DMS53 treated with DMSO at 0.1 percent for 48 hours (cell line): ENCODE data around the gene OBSCN.

ENCODE experiments used
- DNase-seq: peaks from one replicate; lab custom pipeline; 2025; ENCODE audit not compliant: unreplicated experiment; lab: John Stamatoyannopoulos, UW

OBSCN gene

DNA sequence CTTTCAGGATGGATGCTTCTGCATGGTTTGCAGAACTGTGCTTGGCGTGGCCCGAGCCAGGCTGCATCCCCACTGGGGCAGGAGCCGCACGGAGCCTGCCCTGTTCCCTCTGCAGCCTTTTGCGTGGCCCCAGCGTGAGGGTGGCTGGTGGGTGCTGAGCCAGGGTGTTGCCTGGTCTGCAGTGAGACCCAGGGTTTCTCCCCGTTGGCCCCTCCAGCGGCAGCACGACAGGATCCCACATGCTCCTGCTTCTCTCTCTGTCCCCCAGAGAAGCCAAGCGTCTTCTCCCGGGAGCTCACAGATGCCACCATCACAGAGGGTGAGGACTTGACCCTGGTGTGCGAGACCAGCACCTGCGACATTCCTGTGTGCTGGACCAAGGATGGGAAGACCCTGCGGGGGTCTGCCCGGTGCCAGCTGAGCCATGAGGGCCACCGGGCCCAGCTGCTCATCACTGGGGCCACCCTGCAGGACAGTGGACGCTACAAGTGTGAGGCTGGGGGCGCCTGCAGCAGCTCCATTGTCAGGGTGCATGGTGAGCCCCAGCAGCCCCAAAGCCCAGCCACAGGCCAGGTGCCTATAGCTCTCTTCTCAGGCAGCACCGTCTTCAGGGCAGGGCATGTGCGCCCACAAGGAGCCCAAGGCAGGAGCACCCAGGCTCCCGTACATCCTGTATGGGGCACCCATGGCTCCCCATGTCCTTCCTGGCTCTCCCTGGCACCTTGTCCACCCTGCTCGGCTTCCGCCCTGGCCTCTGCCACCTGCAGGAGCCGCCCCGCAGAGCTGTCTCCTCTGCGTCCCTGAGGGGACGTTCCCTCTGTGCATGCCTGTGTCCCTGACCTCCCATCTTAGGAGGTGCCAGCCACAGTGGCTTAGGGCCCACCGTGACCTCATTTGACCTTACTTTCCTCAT lies 78.9 kb downstream of the OBSCN start:
- no peak for DNase-seq

GRCh38 chr1:228287541-228288425 lies 79.9 kb downstream of the OBSCN start:
- no peak for DNase-seq

DNA sequence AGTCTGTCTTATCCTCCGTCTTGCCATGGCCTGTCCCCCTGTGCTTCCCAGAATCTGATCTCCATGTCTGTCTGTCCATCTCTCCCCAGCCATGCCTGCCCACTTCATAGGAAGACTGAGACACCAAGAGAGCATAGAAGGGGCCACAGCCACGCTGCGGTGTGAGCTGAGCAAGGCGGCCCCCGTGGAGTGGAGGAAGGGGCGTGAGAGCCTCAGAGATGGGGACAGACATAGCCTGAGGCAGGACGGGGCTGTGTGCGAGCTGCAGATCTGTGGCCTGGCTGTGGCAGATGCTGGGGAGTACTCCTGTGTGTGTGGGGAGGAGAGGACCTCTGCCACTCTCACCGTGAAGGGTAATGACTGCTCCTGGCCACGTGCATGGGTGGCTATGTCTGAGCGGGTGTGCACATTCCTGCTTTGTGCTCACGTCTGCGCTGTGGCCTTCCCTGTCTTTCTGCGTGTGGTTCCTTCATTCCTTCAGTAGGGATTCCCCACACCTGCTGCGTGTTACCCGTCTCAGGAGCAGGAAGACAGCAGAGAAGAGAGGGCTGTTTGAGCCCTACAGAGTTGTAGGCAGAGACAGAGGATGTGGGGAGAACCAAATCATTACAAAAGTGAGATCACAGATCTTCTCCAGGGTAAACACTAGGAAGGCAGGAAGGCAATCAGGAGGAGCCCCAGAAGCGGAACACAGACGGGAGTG lies 80.8 kb downstream of the OBSCN start:
- no peak for DNase-seq

DNA sequence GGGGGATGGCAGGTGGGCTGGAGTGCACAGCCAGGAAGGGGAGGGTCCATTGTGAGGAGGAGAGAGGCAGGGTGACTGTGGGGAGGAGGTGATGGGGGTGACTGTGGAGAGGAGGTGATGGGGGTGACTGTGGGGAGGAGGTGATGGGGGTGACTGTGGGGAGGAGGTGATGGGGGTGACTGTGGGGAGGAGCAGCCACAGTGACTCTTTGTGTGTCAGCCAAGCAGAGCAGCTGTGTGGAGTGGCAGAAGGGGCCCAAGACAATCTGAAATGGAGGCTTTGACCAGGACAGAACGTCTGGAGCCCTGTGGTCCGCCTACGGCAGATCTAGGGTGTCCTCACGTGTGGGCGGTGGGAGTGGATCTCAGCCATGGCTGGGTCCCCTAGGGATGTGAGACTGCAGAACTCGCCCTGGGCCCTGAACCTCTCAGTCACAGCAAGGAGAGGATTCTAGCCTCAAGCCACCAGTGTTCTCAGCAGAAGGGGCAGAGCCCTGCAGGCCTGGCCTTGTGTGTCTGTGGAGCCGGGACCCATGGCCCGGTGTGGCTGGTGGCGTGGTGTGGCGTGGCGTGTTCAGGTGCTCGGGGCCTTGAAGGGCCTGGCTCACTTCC lies 81.5 kb downstream of the OBSCN start:
- no peak for DNase-seq

DNA sequence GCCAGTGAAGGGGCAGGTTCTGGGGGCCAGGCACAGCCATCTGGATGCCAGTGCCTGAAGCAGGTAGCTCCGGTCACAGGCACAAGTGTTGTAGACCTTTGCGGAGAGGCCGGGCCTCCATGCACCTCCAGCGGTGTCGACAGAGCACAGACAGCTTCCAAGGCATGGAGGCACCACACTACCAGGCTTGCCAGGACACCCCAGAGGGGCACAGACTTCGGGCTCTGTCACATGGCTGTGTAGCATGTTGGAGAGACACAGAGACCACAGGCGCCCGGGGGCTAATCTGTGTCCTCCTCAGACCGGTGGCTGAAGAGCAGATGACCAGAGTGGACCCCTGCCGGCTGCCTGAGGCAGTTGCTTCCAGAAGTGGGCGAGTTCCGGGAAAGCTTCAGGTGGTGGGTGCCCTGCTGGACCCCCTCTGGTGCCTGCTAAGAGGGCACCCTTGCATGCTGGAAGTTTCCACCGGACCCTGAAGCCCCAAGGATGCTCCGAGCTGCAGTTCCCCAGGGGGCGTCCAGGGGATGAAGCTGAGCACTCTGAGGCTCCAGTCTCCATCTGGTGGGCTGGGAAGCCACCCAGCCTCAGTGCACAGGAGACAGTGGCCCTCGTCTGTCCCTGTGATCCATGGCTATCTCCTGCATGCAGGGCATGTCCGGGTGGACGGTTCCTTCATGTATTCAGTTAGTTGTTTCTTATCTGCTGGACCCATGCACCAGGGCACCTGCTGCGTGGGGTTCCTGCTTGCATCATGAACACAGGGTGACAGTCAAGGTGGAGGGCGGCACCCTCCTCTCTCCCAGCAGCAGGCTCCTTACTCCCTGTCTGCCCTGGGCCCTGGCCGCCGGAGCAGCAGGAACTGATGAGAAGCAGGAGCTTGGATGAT lies 82.4 kb downstream of the OBSCN start:
- no peak for DNase-seq

DNA sequence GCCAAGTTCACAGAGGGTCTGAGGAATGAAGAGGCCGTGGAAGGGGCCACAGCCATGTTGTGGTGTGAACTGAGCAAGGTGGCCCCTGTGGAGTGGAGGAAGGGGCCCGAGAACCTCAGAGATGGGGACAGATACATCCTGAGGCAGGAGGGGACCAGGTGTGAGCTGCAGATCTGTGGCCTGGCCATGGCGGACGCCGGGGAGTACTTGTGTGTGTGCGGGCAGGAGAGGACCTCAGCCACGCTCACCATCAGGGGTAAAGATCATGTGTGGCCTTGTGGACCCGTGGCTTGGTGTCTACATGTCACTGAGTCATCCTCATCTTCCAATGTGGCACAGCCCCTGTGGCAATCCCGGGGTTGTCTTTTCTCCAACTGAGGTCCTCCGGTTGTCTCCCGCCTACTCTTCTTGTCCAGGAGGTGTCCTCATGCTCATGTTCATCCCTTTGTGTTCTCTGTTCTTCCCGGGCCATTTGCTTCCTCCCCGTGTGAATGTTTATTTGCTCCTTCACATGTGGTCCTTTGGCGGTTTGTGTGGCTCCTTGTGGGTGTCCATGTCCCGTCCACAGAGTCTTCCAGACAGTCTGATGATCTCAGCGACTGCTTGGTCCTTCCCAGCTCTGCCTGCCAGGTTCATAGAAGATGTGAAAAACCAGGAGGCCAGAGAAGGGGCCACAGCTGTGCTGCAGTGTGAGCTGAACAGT lies 84.2 kb downstream of the OBSCN start:
- DNase-seq: no peak

GRCh38 chr1:228292609-228292911 lies 84.7 kb downstream of the OBSCN start:
- DNase-seq: no peak

DNA sequence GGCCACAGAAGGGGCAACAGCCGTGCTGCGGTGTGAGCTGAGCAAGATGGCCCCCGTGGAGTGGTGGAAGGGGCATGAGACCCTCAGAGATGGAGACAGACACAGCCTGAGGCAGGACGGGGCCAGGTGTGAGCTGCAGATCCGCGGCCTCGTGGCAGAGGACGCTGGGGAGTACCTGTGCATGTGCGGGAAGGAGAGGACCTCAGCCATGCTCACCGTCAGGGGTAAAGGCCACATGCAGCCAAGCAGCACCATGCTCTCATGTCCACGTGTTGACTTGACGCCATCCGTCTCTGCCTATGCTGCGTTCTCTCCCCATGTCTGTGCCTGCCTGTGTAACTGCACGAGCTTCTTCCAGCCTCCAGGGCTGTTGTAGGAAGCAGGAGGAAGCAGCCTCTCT lies 85.5 kb downstream of the OBSCN start:
- DNase-seq: no peak

- DNase-seq: no peak
These were observed 86.1 kb downstream of the OBSCN start for GRCh38 chr1:228293816-228294500.

- no peak for DNase-seq
These were observed 86.9 kb downstream of the OBSCN start for GRCh38 chr1:228294717-228295116.

DNA sequence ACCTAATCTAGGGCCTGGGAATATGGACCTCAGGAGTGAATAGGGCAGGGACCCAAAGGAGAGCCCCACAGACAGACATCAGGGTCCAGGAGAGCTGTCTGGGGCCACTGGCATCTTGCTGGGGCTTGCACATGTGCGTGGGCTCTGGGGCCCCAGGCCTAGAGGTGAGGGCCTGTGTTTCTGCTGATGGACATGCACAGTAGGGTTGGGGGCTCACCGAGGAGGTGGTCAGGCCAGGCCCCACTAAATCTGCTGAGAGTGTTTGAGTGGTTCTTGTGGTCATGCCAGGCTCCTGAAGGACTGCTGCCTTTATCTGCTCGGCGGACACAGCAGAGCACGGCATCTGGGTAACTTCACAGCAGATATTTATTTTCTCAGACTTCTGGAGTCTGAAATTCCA lies 87.4 kb downstream of the OBSCN start:
- no peak for DNase-seq

GRCh38 chr1:228295981-228296380 lies 88.1 kb downstream of the OBSCN start:
- no peak for DNase-seq

DNA sequence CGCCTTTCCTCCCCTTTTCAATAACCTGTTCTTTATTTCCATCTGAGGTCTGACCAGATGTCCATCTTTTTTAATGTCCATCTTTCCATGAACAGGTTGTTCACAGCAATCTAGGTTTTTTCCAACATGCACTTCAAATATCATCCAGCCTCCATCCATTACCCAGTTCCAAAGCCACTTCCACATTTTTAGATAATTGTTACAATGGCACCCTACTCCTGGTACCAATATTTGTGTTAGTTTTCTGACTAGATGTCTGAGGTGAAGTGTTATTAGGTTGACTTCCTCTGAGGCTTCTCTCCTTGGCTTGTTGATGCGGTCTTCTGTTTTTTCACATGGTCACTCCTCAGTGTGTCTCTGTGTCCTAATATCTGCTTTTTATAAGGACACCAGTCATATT lies 89.4 kb downstream of the OBSCN start:
- DNase-seq: no peak

DNA sequence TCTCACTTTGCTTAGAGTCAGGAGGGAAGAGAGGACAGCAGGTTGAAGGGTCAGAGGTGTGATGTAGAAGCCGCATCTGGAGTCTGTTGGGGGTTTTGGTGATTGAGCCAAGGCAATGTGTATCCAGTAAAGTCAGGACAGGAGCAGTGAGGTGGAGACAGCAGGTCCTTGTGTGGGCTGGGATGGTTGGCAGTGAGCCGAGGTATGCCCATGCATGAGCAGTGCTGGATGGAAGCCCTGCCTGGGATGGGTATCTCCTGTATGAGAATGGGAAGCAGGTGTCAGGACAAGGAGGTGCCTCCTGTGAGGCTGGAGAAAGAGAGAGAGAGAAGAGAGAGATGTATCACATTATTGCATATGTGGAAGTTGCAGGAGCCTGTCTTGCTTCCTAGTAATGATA lies 90.0 kb downstream of the OBSCN start:
- no peak for DNase-seq

DNA sequence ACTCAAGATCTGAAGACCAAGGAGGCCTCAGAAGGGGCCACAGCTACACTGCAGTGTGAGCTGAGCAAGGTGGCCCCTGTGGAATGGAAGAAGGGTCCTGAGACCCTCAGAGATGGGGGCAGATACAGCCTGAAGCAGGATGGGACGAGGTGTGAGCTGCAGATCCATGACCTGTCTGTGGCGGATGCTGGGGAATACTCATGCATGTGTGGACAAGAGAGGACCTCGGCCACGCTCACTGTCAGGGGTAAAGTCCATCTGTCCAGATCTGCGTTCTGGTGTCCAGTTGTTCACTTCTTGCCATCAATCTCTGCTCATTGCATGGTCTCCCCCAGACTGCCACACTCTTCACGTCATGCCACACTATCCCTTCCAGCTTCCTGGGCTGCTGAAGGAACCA lies 90.6 kb downstream of the OBSCN start:
- no peak for DNase-seq

DNA sequence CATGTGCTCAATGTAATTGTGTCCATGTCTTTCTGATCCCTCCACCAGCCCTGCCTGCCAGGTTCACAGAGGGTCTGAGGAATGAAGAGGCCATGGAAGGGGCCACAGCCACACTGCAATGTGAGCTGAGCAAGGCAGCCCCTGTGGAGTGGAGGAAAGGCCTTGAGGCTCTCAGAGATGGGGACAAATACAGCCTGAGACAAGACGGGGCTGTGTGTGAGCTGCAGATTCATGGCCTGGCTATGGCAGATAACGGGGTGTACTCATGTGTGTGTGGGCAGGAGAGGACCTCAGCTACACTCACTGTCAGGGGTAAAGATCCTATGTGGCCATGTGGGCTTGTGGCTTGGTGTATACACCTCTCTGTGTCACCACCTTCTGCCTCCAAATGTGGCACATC lies 91.4 kb downstream of the OBSCN start:
- DNase-seq: no peak

GRCh38 chr1:228299901-228300300 lies 92.1 kb downstream of the OBSCN start:
- no peak for DNase-seq

DNA sequence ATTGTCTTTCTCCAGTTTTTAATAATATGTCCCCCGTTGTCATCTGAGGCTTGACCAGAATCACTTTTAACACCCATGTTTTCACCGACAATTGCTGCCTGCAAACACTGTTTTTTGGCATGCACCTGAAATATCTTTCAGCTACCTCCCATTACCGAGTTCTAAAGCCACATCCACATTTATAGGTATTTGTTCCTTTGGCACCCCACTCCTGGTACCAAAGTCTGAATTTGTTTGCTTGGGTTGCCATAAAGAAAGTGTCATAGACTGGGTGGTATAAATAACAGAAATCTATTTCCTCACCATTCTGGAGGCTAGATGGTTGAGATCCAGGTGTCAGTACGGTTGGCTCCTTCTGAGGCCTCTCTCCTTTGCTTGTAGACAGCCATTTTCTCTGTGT lies 94.2 kb downstream of the OBSCN start:
- DNase-seq: no peak

DNA sequence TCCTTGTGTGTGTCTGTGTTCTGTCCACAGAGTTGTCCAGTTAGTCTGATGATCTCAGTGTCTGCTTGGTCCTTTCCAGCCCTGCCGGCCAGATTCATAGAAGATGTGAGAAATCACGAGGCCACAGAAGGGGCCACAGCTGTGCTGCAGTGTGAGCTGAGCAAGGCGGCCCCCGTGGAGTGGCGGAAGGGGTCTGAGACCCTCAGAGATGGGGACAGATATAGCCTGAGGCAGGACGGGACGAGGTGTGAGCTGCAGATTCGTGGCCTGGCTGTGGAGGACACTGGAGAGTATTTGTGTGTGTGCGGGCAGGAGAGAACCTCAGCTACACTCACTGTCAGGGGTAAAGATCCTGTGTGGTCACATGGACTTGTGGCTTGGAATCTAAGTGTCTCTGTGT lies 95.8 kb downstream of the OBSCN start:
- DNase-seq: no peak
